GM10248 (cell line): ENCODE results near the gene PLEKHF1.

ENCODE experiments used
- CTCF ChIA-PET: fragments of 300-600 bp; sonication (Branson Sonifier 250); formaldehyde crosslinking; extraction: SDS; loops from one replicate; lab custom pipeline; 2021; ENCODE audit warnings: antibody characterized with exemption; lab: Yijun Ruan, JAX
- POLR2A ChIA-PET: fragments of 350-650 bp; sonication (Branson Sonifier 250); formaldehyde crosslinking; extraction: SDS; loops from one replicate; lab custom pipeline; 2020; ENCODE audit warnings: antibody characterized with exemption; lab: Yijun Ruan, JAX
- DNase-seq: peaks from one replicate; pipeline ENCODE4 v3.0.0; 2012; ENCODE audit errors: extremely low spot score
- TF ChIP-seq, protein P1 (sequence below): IDR thresholded peaks from 2 replicates; pipeline ENCODE4 v1.5.1; 2012; ENCODE audit warnings: mild to moderate bottlenecking, low read depth; ENCODE audit errors: extremely low read depth, missing control alignments, control extremely low read depth

Gene PLEKHF1, protein sequence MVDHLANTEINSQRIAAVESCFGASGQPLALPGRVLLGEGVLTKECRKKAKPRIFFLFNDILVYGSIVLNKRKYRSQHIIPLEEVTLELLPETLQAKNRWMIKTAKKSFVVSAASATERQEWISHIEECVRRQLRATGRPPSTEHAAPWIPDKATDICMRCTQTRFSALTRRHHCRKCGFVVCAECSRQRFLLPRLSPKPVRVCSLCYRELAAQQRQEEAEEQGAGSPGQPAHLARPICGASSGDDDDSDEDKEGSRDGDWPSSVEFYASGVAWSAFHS

DNA sequence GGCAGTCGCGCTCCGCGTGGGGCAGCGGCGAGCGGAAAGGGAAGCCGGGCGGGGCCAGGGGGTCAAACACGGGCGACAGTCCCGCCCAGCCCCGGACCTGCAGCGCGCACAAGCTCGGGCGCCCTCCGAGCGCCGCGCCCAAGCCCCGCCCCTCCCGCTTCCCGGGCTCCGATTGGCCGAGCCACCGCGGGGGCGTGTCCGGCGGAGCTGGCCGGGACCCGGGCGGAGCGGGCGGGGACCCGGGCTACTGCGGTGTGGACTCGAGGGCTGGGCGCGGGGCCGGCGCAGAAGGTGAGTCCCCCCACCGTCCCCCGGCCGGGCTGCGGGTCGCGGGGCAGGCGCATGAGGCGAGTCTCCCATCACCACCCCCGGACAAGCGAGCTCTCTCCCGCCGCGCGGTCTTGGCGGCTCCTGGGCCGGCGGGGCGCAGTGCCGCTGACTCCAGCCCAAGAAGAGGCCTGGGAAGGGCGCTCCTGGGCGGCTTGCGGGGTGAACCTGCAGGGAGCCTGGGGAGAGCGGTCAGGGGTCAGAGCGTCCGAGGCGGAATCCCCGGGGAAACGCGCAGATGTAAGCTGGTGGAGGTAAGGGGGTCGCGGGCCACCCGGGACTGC, at the start of gene PLEKHF1:
PLEKHF1 (plus strand) TSS at position 247 of the 611 bp plus-strand sequence. CDS start 8,379 bp downstream, outside the sequence.
- TF ChIP-seq, protein P1, sequence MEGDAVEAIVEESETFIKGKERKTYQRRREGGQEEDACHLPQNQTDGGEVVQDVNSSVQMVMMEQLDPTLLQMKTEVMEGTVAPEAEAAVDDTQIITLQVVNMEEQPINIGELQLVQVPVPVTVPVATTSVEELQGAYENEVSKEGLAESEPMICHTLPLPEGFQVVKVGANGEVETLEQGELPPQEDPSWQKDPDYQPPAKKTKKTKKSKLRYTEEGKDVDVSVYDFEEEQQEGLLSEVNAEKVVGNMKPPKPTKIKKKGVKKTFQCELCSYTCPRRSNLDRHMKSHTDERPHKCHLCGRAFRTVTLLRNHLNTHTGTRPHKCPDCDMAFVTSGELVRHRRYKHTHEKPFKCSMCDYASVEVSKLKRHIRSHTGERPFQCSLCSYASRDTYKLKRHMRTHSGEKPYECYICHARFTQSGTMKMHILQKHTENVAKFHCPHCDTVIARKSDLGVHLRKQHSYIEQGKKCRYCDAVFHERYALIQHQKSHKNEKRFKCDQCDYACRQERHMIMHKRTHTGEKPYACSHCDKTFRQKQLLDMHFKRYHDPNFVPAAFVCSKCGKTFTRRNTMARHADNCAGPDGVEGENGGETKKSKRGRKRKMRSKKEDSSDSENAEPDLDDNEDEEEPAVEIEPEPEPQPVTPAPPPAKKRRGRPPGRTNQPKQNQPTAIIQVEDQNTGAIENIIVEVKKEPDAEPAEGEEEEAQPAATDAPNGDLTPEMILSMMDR = peak; percentile 37
- peak; percentile 96 for DNase-seq
- CTCF ChIA-PET = interaction anchor here (0.6 to 8.7 kb wide), 19 partner anchors 12 to 120 kb away, joined by 3 to 58 read pairs (median 4); partner anchors contain the start of genes C19orf12 and POP4
- POLR2A ChIA-PET = interaction anchor here (0.5 to 1.1 kb wide), 2 partner anchors 23 to 59 kb away, joined by 3 to 5 read pairs; no protein-coding TSS in a partner anchor

DNA sequence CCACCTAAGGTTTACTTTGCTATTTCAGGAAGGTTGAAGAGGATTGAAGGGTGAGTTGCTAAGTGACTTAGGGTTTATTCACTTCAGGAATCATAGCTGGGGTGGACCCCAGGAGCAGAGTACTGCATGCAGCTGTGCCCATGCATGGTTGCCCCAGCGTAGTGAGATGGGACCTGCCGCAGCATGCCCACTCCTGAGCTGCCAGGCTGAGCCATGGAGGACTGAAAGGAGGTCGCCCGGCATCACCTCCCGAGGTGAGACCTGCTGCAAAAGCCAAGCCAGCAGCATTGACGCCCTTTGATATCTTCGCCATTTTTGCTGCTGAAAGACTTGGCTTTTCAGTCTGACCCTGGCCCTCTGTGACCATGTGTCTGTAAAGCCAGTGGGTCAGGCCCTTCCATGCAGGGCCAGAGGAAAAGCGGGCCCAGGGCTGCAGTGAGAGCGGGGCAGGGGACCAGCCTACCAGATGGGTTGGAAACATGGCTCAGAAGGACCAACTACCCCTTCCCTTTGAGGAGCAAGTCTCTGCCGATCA, 49.3 kb upstream of the PLEKHF1 start:
- ChIA-PET CTCF (interaction anchor here (1.4 kb wide), 1 partner anchor 257 kb away, joined by 3 read pairs; no protein-coding TSS in a partner anchor), POLR2A (no interaction called here)
- TF ChIP-seq, protein P1 = no peak
- no peak for DNase-seq

DNA sequence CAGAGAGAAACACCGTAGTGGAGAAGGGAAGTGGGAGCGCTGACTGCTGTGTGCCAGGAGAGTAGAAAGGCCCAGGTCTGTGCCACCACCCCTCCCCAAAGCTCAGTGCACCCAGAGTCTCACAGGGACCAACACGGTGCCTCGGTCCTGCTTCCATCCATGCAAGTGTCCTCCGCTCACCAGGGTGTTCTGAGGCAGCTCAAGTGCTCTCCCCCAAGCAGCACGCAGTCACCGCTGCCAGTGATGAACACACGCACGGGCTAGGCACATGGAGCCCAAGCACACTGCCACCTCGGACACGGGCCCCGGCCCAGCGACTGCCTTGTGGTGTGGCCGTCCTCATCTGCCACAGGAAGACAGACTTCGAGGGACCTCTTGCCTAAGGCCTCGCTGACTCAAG, 48.7 kb upstream of the PLEKHF1 start:
- TF ChIP-seq, protein P1 = no peak

DNA sequence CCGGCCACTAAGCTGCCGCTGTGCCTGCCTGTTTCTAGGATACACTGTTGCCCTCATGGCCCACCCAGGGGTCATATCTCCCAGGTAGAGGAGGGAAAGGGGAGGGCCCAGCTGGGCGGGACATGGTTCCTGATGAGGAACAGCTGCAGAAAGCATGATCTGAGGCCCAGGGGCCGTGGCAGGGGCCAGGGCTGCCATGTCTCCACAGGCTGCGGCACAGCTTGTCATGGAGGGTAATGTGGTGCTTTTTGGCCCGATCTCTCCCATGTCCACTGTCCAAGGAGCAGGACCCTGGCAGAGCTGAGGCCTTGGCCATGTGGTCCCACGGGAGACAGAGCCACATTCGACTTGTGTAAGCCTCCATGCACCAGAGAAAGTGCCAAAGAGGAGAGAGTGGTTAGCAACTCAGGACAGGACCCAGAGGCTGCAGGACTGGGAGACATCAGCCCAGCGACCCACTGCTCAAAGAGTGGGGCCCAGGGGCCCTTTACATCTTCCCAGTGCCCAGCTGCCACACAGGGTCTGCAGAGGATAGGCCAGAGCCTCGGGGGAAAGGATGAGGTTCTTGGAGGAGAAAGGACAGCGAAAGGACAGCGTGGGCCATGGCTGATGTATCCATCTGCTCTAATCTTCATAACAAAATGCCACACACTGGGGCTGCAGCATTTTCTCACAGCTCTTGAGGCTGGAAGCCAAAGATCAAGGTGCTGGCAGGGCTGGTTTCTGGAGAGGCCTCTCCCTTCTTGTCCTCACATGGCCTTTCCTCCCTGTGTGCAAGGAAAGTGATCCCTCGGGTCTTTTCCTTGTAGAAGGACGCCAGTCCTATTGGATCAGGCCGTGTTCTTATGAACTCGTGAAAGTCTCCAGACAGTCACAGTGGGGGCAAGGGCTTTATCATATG, 47.6 kb upstream of the PLEKHF1 start:
- ChIA-PET POLR2A (no interaction called here), CTCF (interaction anchor here (1.3 to 2.2 kb wide), 7 partner anchors 12 to 99 kb away, joined by 3 to 14 read pairs (median 4); partner anchors contain the start of gene PLEKHF1)
- TF ChIP-seq, protein P1 = no peak
- no peak for DNase-seq

More for the DNA sequence above, 48.7 kb upstream of the PLEKHF1 start:
- no peak for DNase-seq
- ChIA-PET CTCF (interaction anchor here (1.4 to 1.5 kb wide), 3 partner anchors 74 to 256 kb away, joined by 3 to 5 read pairs (median 5); no protein-coding TSS in a partner anchor), POLR2A (no interaction called here)

DNA sequence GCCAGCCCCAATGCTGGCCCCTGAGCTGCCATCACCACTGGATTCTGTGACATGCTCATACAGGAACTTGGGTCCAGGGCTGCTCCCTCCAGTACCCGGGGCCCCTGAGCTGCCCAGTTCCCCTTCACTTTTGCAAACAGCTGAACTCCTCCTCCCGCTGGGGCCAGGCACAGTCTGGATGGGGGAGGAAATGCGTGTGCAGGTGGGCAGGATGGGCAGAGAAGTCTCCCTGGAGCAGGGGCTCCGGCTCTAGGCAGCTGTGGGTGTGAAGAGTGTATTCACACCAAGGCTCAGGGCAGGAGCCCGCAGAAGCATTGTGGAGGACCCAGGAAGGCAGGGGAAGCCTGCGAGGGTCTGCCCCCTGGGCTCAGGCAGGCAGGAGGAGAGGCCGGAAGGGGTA, 46.8 kb upstream of the PLEKHF1 start:
- ChIA-PET CTCF (interaction anchor here (1.1 to 6.5 kb wide), 6 partner anchors 9 to 98 kb away, joined by 3 to 83 read pairs (median 4); partner anchors contain the start of genes PLEKHF1 and POP4), POLR2A (no interaction called here)
- TF ChIP-seq, protein P1 = no peak
- DNase-seq = no peak
